ENCODE data around the gene CYSTM1. TPM values are rescaled to one million over a fixed set of nuclear protein-coding genes. Genes with fewer than 3 reads are reported as not detected.
A peak's percentile ranks its signal among the peaks of the same experiment; 100 is the strongest.
"Not testable (repeated sequence)": the region's sequence is repeated elsewhere in the genome, so short reads cannot be mapped to it uniquely, and the experiment has no call there.

The CYSTM1 gene
- total RNA-seq, 1 experiment from 2014 or later, result 27.2 TPM

- H3K4me2 ChIP-seq, result no peak overlapping the region
- H3K79me2 ChIP-seq (ENCODE audit: low read depth), result no peaks in the 10 kb centered on the region
- peaks cover 4% of the 10 kb centered on the region for H3K4me1 ChIP-seq (replicated peaks; ENCODE audit: insufficient read depth)
- no peaks in the 10 kb centered on the region for H3K9me2 ChIP-seq (ENCODE audit: insufficient read depth)
- CTCF ChIA-PET, result interaction anchor here (0.9 kb wide), 1 partner anchor 81 kb away, joined by 9 read pairs; no protein-coding TSS in a partner anchor
- no peaks in the 10 kb centered on the region for H3F3A ChIP-seq (ENCODE audit: insufficient read depth, low read depth)
- no peak for TF ChIP-seq EZH2 (IDR thresholded peaks at IDR 0.05; ENCODE audit: low read depth)
- TF ChIP-seq CTCF (conservative IDR thresholded peaks at IDR 0.05), result no peak
- no TSS peak for BruUV-seq (replicated peaks)
- H3K36me3 ChIP-seq (ENCODE audit: low read depth), result no peaks in the 10 kb centered on the region
- POLR2A ChIA-PET (ENCODE audit: unreplicated experiment), result no interaction called here
- DNase-seq, result no peak
- H3K9me3 ChIP-seq (ENCODE audit: insufficient read depth, low read depth), result no peaks in the 10 kb centered on the region
- H4K20me1 ChIP-seq (ENCODE audit: insufficient read depth), result no peaks in the 10 kb centered on the region; the same call in 1 of the 2 replicates
- no peak overlapping the region for H3K27ac ChIP-seq
- H2AFZ ChIP-seq, result no peak overlapping the region
- no peak overlapping the region for H3K4me3 ChIP-seq
- H3K27me3 ChIP-seq (ENCODE audit: insufficient read depth, low read depth), result no peaks in the 10 kb centered on the region
- intact Hi-C loops (cut with micrococcal nuclease; ENCODE audit: unreplicated experiment), result no loop called here
These were observed 21.1 kb upstream of the CYSTM1 start for GRCh38 chr5:140153905-140154304.

GRCh38 chr5:140154710-140155381, 20.1 kb upstream of the CYSTM1 start:
- H2AFZ ChIP-seq; BruUV-seq (replicated peaks); H3K27me3 ChIP-seq (ENCODE audit: insufficient read depth, low read depth); H3K79me2 ChIP-seq (ENCODE audit: low read depth); H3K9me3 ChIP-seq (ENCODE audit: insufficient read depth, low read depth); H3K4me1 ChIP-seq (replicated peaks; ENCODE audit: insufficient read depth); H3K36me3 ChIP-seq (ENCODE audit: low read depth); H3K4me2 ChIP-seq; DNase-seq; H3F3A ChIP-seq (ENCODE audit: insufficient read depth, low read depth); H3K9me2 ChIP-seq (ENCODE audit: insufficient read depth); H3K4me3 ChIP-seq; H4K20me1 ChIP-seq (ENCODE audit: insufficient read depth); POLR2A ChIA-PET (ENCODE audit: unreplicated experiment); H3K27ac ChIP-seq: not testable (repeated sequence)
- intact Hi-C loops (cut with micrococcal nuclease; ENCODE audit: unreplicated experiment), result loop anchor here (5.0 kb wide), 1 partner anchor 202 kb away; no protein-coding TSS in a partner anchor
- CTCF ChIA-PET, result interaction anchor here (1.2 kb wide), 1 partner anchor 9 kb away, joined by 4 read pairs; no protein-coding TSS in a partner anchor

- Histone ChIP-seq H2AFZ (no peak overlapping the region), H3F3A (ENCODE audit: insufficient read depth, low read depth) (no peaks in the 10 kb centered on the region), H3K4me1 (replicated peaks; ENCODE audit: insufficient read depth) (peaks cover 4% of the 10 kb centered on the region), H3K27ac (no peak overlapping the region), H3K4me3 (no peak overlapping the region), H3K79me2 (ENCODE audit: low read depth) (no peaks in the 10 kb centered on the region), H3K9me2 (ENCODE audit: insufficient read depth) (no peaks in the 10 kb centered on the region), H3K27me3 (ENCODE audit: insufficient read depth, low read depth) (no peaks in the 10 kb centered on the region), H3K4me2 (peak overlapping the region; percentile 61), H4K20me1 (ENCODE audit: insufficient read depth) (no peaks in the 10 kb centered on the region; the same call in 1 of the 2 replicates), H3K9me3 (ENCODE audit: insufficient read depth, low read depth) (no peaks in the 10 kb centered on the region), H3K36me3 (ENCODE audit: low read depth) (no peaks in the 10 kb centered on the region)
- peak; percentile 58 to 80 for DNase-seq
- TF ChIP-seq EZH2 (IDR thresholded peaks at IDR 0.05; ENCODE audit: low read depth), result no peak
- TF ChIP-seq CTCF (conservative IDR thresholded peaks at IDR 0.05), result peak; percentile 95
- BruUV-seq (replicated peaks), result no TSS peak
- intact Hi-C loops (cut with micrococcal nuclease; ENCODE audit: unreplicated experiment), result loop anchor here (1.0 to 5.0 kb wide), 3 partner anchors 84 to 200 kb away; no protein-coding TSS in a partner anchor
- CTCF ChIA-PET, result interaction anchor here (1.2 kb wide), 1 partner anchor 82 kb away, joined by 3 read pairs; no protein-coding TSS in a partner anchor
- POLR2A ChIA-PET (ENCODE audit: unreplicated experiment), result no interaction called here
These were observed 17.8 kb upstream of the CYSTM1 start for GRCh38 chr5:140157032-140157781.
